Esophagus (tissue), 2 donors: ENCODE data around the gene TXLNG. TPM values are rescaled to one million over a fixed set of nuclear protein-coding genes. Genes with fewer than 3 reads are reported as not detected.
"Not testable (repeated sequence)": the region's sequence is repeated elsewhere in the genome, so short reads cannot be mapped to it uniquely, and the experiment has no call there.

ENCODE experiments used
- H3K27ac ChIP-seq, 2 donors: one replicate each; pipeline ENCODE4 v1.5.1; 2013; ENCODE audit warnings: low read depth in 2 of 2, mild to moderate bottlenecking in 2 of 2, inconsistent platforms in 1 of 2, low read length in 1 of 2, moderate library complexity in 1 of 2
- H3K27me3 ChIP-seq, 2 donors: one replicate each; pipeline ENCODE4 v1.6.1; 2013; ENCODE audit warnings: low read length in 2 of 2, control low read depth in 1 of 2, mild to moderate bottlenecking in 1 of 2; ENCODE audit not compliant: insufficient read depth in 2 of 2, control insufficient read depth in 1 of 2
- H3K36me3 ChIP-seq, 2 donors: one replicate each; pipeline ENCODE4 v1.6.1; 2013; ENCODE audit warnings: low read length in 1 of 2; ENCODE audit not compliant: control insufficient read depth in 2 of 2, insufficient read depth in 2 of 2
- H3K4me1 ChIP-seq, 2 donors: one replicate each; pipeline ENCODE4 v1.6.1; 2013; ENCODE audit warnings: low read length in 1 of 2; ENCODE audit not compliant: control insufficient read depth in 2 of 2, insufficient read depth in 2 of 2
- H3K4me3 ChIP-seq, 2 donors: one replicate each; pipeline ENCODE4 v1.5.1; 2013; ENCODE audit warnings: low read length in 2 of 2, mild to moderate bottlenecking in 2 of 2, low read depth in 1 of 2, moderate library complexity in 1 of 2
- H3K9me3 ChIP-seq, 2 donors: one replicate each; pipeline ENCODE4 v1.6.1; 2013; ENCODE audit warnings: mild to moderate bottlenecking in 2 of 2, low read depth in 1 of 2, low read length in 1 of 2, moderate library complexity in 1 of 2; ENCODE audit not compliant: control insufficient read depth in 2 of 2, insufficient read depth in 1 of 2
- WGBS, 2 donors: extraction: QIAGEN DNeasy Blood & Tissue Kit; methylation state at CpG; one replicate each; pipeline ENCODE4 v1.1.7; 2013; 5-methylcytosine and 5-hydroxymethylcytosine counted together
- polyA plus RNA-seq, 2 donors: library from polyadenylated mRNA; stranded (reverse); fragments of 200-250 nt; gene quantifications; one replicate each; pipeline ENCODE4 v1.2.3, GENCODE V29; 2013
- donor health status: healthy with polysubstance abuse.
- donor health status: Bipolar disorder and iron deficiency.

Gene TXLNG
- polyA plus RNA-seq, 2 donors: 4.2 to 7.3 TPM

DNA sequence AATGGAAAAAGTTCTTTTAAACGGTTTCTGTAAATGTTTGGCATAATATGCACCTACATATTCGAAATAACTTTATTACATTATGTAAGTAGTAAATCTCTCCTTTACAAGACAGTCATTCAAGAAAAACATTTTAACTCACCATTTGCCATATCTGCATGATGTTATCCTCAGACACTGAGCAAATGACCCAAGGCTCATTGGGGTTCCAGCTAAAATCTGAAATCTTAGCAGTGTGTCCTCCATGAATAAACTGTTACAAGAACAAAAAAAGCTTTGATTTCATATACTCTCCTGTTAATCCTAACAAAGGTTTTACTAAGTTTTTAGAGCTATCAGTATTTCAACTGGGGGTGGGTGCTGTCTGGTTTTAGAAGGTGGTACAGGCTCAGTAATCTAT, 59.4 kb downstream of the TXLNG start:
- Histone ChIP-seq H3K9me3 (no peaks in the 10 kb centered on the region), H3K27me3 (no peaks in the 10 kb centered on the region), H3K36me3 (peaks cover 2 to 3% of the 10 kb centered on the region in 2 donors), H3K4me3 (no peak overlapping the region), H3K4me1 (no peaks in the 10 kb centered on the region), H3K27ac (no peak overlapping the region)
- WGBS, 2 donors: 68 to 88% methylated on average over 2 of the region's 2 CpGs

DNA sequence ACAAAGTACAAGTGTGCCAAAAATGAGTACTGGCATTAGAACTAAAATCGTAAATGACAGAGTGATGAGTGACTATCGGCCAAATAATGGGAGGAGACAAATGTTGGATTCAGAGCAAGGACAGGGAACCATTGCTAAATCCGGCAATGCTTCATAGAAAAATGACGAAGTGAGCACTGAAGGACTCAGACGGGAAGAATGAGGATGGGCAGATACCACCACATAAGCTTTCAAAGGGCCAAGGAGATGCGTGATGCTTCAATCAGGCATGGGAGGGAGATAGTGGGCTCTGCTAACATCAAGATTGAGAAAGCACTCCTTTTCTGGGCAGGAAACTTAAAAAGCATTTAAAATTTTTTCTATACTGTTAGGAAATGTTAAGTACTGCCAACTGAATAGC, 62.3 kb downstream of the TXLNG start:
- Histone ChIP-seq H3K36me3 (peaks cover 0 to 3% of the 10 kb centered on the region in 2 donors), H3K27ac (no peak overlapping the region), H3K4me1 (no peaks in the 10 kb centered on the region), H3K4me3 (no peak overlapping the region), H3K27me3 (peaks cover 0 to 2% of the 10 kb centered on the region in 2 donors), H3K9me3 (no peaks in the 10 kb centered on the region)
- 68 to 76% methylated on average over 6 of the region's 6 CpGs for WGBS, 2 donors

DNA sequence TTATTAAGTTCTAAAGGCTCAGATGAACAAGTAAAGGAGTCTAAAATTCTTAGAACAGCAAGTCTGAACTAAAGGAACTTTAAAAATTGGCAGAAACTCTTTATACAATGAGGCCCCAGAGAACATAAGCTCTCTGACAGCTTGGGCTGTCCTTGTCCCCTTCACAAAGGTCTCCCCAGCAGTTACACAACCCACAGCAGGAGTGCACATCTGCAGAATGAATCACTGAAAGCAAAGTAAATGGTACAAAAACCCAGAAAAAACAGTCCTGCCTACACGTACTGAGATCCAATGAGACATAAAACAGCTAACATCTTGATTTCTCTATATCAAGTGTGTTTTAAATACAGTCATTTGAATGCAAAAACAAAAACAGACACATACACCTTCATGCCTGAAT, 65.2 kb downstream of the TXLNG start:
- H3K4me1 ChIP-seq: no peaks in the 10 kb centered on the region
- no peaks in the 10 kb centered on the region for H3K9me3 ChIP-seq
- peaks cover 0 to 3% of the 10 kb centered on the region in 2 donors for H3K36me3 ChIP-seq
- WGBS, 2 donors: 67 to 88% methylated on average over 1 of the region's 1 CpG
- H3K27me3 ChIP-seq: peaks cover 0 to 2% of the 10 kb centered on the region in 2 donors
- H3K4me3 ChIP-seq: no peak overlapping the region
- H3K27ac ChIP-seq: no peak overlapping the region

DNA sequence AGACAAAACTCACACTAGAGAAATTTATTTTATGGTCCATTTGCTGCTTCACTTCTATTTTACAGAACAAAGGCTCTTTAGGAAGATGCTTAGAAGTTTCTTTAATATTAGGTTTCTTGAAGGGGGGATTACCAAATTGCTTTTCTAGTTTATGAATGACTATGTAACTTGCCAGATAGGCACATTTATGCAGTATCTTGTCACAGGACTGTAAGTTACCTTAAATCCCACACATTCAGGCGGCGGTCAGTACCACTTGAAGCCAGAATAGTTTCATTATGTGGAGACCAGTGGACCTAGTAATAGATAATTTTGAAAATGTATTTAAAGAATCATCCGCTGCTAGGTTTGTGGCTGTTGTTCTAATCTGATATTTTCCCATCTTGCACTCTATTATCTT, 65.6 kb downstream of the TXLNG start:
- no peak overlapping the region for H3K27ac ChIP-seq
- 93 to 95% methylated on average over 3 of the region's 3 CpGs for WGBS, 2 donors
- H3K9me3 ChIP-seq: no peaks in the 10 kb centered on the region
- no peak overlapping the region for H3K4me3 ChIP-seq
- peaks cover 0 to 2% of the 10 kb centered on the region in 2 donors for H3K27me3 ChIP-seq
- H3K36me3 ChIP-seq: peaks cover 0 to 3% of the 10 kb centered on the region in 2 donors
- no peaks in the 10 kb centered on the region for H3K4me1 ChIP-seq

DNA sequence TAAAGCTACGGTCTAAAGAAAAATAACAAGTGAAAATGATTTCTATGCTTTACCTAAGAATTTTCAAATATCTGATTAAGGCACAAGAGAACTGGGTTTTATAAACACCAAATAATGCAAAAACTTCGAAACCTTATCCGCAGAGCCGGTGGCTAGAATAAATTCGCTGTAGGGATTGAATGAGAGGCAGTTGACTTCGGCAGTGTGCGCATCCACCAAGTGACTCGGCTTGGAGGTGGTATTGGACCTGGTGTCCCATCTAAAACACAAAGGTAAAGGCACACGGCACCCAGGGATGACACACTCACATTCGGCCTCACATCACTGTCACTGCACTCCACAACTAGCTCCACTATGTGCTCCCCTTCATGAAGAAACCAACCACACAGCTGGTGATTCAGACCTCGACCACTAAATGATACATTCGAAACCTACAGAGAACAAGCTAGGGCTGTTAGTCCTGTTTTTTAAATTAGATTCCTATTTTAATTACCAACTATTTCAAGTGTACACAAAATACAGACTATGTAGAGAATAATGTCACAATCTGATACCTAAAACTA, 66.4 kb downstream of the TXLNG start:
- Histone ChIP-seq H3K27me3 (peaks cover 0 to 2% of the 10 kb centered on the region in 2 donors), H3K27ac (no peak overlapping the region), H3K36me3 (peaks cover 0 to 3% of the 10 kb centered on the region in 2 donors), H3K4me3 (no peak overlapping the region), H3K9me3 (no peaks in the 10 kb centered on the region), H3K4me1 (no peaks in the 10 kb centered on the region)
- WGBS, 2 donors: 82 to 89% methylated on average over 12 of the region's 12 CpGs

DNA sequence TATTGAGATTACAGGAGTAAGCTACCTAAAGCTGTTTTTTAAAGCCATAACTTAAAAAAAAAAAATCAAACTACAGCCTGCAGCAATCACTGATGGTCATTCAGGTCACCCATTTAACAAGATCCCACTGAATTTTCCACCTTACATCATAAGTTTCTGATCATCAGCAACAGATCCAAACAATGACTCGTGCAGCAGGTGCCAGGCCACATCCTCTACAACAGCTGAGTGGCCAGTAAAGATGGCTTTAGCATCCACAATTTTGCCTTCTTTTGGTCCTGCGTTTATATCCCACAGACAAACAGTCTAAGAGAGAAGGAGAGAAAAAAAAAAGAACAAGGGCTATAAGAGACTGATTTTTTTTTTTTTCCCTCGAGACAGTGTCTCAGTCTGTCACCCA, 67.3 kb downstream of the TXLNG start:
- no peak overlapping the region for H3K4me3 ChIP-seq
- H3K9me3 ChIP-seq: no peaks in the 10 kb centered on the region
- H3K36me3 ChIP-seq: peaks cover 0 to 3% of the 10 kb centered on the region in 2 donors
- peaks cover 0 to 2% of the 10 kb centered on the region in 2 donors for H3K27me3 ChIP-seq
- H3K27ac ChIP-seq: no peak overlapping the region
- H3K4me1 ChIP-seq: no peaks in the 10 kb centered on the region
- 87 to 88% methylated on average over 3 of the region's 3 CpGs for WGBS, 2 donors

DNA sequence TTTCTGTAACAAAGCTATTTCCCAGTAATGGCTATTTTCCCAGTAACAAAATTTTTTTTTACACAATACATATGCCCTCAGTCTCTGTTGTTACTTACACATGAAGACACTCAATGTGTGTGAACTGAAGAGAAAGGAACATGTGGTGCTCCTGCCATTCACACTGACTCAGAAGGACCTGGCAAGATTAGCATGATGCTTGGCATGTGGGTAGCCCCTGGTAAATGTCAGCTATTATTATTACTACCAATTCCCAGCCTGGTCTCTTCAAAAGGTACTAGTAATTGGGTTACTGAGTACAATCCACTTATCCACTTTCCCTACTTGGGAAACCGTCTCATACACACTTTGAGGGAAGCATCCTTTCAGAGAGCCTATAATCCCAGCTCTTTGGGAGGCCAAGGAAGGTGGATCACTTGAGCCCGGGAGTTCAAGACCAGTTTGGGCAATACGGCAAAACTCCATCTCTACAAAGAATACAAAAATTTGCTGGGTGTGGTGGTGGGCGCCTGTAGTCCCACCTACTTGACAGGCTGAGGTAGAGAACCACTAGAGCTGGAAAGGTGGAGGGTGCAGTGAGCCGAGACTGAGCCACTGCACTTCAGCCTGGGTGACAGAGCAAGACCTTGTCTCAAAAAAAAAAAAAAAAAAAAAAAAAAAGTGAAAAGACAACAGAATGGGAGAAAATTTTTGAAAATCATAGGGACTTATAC, 69.3 kb downstream of the TXLNG start:
- no peaks in the 10 kb centered on the region for H3K4me1 ChIP-seq
- no peak overlapping the region for H3K4me3 ChIP-seq
- peaks cover 0 to 3% of the 10 kb centered on the region in 2 donors for H3K36me3 ChIP-seq
- no peak overlapping the region for H3K27ac ChIP-seq
- H3K27me3 ChIP-seq: peaks cover 0 to 2% of the 10 kb centered on the region in 2 donors
- 91 to 95% methylated on average over 5 of the region's 5 CpGs for WGBS, 2 donors
- H3K9me3 ChIP-seq: no peaks in the 10 kb centered on the region

DNA sequence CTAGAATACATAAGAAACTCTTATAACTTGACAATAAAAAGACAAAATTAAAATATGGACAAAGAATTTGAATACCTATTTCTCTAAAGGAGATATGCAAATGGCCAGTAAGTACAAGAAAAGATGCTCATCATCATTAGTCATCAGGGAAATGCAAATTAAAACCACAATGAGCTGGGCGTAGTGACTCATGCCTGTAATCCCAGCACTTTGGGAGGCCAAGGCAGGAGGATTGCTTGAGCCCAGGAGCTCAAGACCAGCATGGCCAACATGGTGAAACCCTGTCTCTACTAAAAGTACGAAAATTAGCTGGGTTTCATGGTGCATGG, 69.8 kb downstream of the TXLNG start:
- H3K4me3 ChIP-seq, H3K27ac ChIP-seq, H3K9me3 ChIP-seq, H3K27me3 ChIP-seq, H3K4me1 ChIP-seq, H3K36me3 ChIP-seq: not testable (repeated sequence)
- WGBS, 2 donors: 73 to 88% methylated on average over 2 of the region's 2 CpGs

DNA sequence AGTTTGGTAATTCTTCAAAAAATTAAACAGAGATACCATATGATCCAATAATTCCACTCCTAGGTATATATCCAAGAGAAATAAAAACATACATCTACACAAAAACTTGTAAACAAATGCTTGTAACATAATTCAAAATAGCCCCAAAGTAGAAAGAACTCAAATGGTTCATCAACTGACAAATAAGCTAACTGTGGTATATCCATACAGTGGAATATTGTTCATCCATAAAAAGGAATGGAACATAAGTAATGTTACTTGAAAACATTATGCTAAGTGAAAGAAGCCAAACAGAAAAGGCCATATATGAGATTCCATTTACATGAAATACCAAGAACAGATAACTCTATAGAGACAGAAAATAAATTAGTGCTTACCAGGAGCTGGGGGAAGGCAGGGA, 70.5 kb downstream of the TXLNG start:
- Histone ChIP-seq H3K4me3 (no peak overlapping the region), H3K9me3 (no peaks in the 10 kb centered on the region), H3K36me3 (peaks cover 0 to 3% of the 10 kb centered on the region in 2 donors), H3K4me1 (no peaks in the 10 kb centered on the region), H3K27ac (no peak overlapping the region), H3K27me3 (peaks cover 0 to 2% of the 10 kb centered on the region in 2 donors)

DNA sequence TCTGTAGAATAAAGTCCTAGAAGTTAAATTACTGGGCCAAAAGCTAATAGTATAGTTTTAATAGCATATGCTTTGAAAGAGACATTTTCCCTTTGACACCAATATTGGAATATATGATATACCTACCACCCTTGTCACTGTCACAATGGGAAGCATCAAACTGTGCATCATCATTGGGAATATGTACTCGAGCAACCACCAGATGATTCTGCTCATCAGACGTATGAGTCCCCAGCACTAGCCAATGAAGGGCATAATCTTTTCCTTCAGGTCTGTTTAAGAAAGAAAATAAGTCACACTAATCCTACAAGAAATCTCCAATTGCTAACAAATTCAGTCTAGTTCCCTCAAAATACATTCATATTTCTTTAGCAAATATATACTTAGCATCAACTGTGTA, 76.6 kb downstream of the TXLNG start:
- no peaks in the 10 kb centered on the region for H3K27me3 ChIP-seq
- H3K4me3 ChIP-seq: no peak overlapping the region
- WGBS, 2 donors: 82 to 83% methylated on average over 2 of the region's 2 CpGs
- H3K4me1 ChIP-seq: no peaks in the 10 kb centered on the region
- H3K9me3 ChIP-seq: no peaks in the 10 kb centered on the region
- H3K27ac ChIP-seq: no peak overlapping the region
- H3K36me3 ChIP-seq: no peaks in the 10 kb centered on the region
